ENCODE measurements around the gene ARAP1.

- no peak for TF ChIP-seq POLR2A (IDR thresholded peaks at IDR 0.05; ENCODE audit: low read depth, low read length)
- TF ChIP-seq POLR2AphosphoS5 (IDR thresholded peaks at IDR 0.05; ENCODE audit: low read depth, low read length) = no peak
- no peak for TF ChIP-seq SPI1 (IDR thresholded peaks at IDR 0.05; ENCODE audit: low read depth, low read length)
- TF ChIP-seq TAF1 (IDR thresholded peaks at IDR 0.05; ENCODE audit: low read depth, low read length) = no peak
- TF ChIP-seq PAX5 (IDR thresholded peaks at IDR 0.05; ENCODE audit: insufficient read depth, low read length, severe bottlenecking) = no peak
Measured at GRCh38 chr11:72696866-72697700, 55.1 kb downstream of the ARAP1 start.
